Left lung (tissue), 10 donors: ENCODE results near the gene TUBB4A. TPM values are rescaled to one million over a fixed set of nuclear protein-coding genes. Genes with fewer than 3 reads are reported as not detected.
A peak's percentile ranks its signal among the peaks of the same experiment; 100 is the strongest.

ENCODE experiments used
- ATAC-seq: fragments of 200-7000 bp; cut with Tn5 transposase; one replicate; pipeline ENCODE4 v1.9.1; 2020; ENCODE audit warnings: moderate library complexity
- DNase-seq, 4 donors: peaks; one replicate each; pipeline ENCODE4 v3.0.0-alpha.2; 2013 to 2020
- H3K27ac ChIP-seq, 2 donors: fragments of 200-600 bp; sonication (generic) in 1 of 2; one replicate each; pipeline versions ENCODE4 v1.5.0 to v1.8.0; 2020 to 2021
- H3K27me3 ChIP-seq, 2 donors: fragments of 200-600 bp; sonication (generic) in 1 of 2; one replicate each; pipeline versions ENCODE4 v1.5.0 to v1.8.0; 2020 to 2021
- H3K36me3 ChIP-seq, 2 donors: fragments of 200-600 bp; sonication (generic) in 1 of 2; one replicate each; pipeline versions ENCODE4 v1.5.0 to v1.8.0; 2020 to 2021
- H3K4me1 ChIP-seq, 2 donors: fragments of 200-600 bp; one replicate each; pipeline ENCODE4 v1.8.0; 2021
- H3K4me3 ChIP-seq, 2 donors: fragments of 200-600 bp; sonication (generic) in 1 of 2; one replicate each; pipeline versions ENCODE4 v1.5.0 to v1.8.0; 2020 to 2021; ENCODE audit warnings: mild to moderate bottlenecking in 1 of 2
- H3K9me3 ChIP-seq, 2 donors: fragments of 200-600 bp; sonication (generic) in 1 of 2; one replicate each; pipeline versions ENCODE4 v1.5.0 to v1.8.0; 2020 to 2021
- intact Hi-C, 2 donors: fragments of 100-400 bp; cut with DNase I; formaldehyde crosslinking; loops; one replicate each; pipeline versions ENCODE4 v1.11.2 to v1.14.2; 2022
- polyA plus RNA-seq, 6 donors: library from polyadenylated mRNA; unstranded; fragments of 120-200 nt; gene quantifications; one replicate each; pipeline ENCODE4 v1.2.1, GENCODE V29; 2013; ENCODE audit not compliant: insufficient read length in 6 of 6
- total RNA-seq, 2 donors: library from RNA; stranded (reverse); fragmentation: NEBNext Ultra II Directional; extraction: Animal tissue kit (Norgen Biotek cat#: 25700); gene quantifications; one replicate each; pipeline ENCODE4 v1.2.1, GENCODE V29; 2021
- TF ChIP-seq, protein P1 (sequence below), 2 donors: fragments of 200-600 bp; sonication (generic) in 1 of 2; IDR thresholded peaks; one replicate each; pipeline versions ENCODE4 v1.5.0 to v1.8.0; 2021; ENCODE audit warnings: antibody characterized with exemption in 2 of 2
- donor health status: DM: no; HTN: yes; CAD: no.
- donor health status: DM: no; HTN: no; CAD: no.

TUBB4A gene
- total and polyA plus RNA-seq, 8 donors = 0.35 to 5.9 (median 4.3) TPM

GRCh38 chr19:6528544-6529121 lies 26.5 kb upstream of the TUBB4A start:
- Histone ChIP-seq H3K9me3 (no peaks in the 10 kb centered on the region), H3K27me3 (peaks cover 0 to 22% of the 10 kb centered on the region in 2 donors), H3K4me1 (peaks cover 4 to 41% of the 10 kb centered on the region in 2 donors), H3K36me3 (no peaks in the 10 kb centered on the region), H3K4me3 (no peak overlapping the region), H3K27ac (no peak overlapping the region)
- ATAC-seq (peak; percentile 15), DNase-seq (peak in 3 of 4 donors; percentile 65 to 80 (median 75))
- TF ChIP-seq, protein P1, sequence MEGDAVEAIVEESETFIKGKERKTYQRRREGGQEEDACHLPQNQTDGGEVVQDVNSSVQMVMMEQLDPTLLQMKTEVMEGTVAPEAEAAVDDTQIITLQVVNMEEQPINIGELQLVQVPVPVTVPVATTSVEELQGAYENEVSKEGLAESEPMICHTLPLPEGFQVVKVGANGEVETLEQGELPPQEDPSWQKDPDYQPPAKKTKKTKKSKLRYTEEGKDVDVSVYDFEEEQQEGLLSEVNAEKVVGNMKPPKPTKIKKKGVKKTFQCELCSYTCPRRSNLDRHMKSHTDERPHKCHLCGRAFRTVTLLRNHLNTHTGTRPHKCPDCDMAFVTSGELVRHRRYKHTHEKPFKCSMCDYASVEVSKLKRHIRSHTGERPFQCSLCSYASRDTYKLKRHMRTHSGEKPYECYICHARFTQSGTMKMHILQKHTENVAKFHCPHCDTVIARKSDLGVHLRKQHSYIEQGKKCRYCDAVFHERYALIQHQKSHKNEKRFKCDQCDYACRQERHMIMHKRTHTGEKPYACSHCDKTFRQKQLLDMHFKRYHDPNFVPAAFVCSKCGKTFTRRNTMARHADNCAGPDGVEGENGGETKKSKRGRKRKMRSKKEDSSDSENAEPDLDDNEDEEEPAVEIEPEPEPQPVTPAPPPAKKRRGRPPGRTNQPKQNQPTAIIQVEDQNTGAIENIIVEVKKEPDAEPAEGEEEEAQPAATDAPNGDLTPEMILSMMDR (IDR thresholded peaks at IDR 0.05) = no peak
- intact Hi-C loops = no loop called here

GRCh38 chr19:6527893-6528543 lies 25.9 kb upstream of the TUBB4A start:
- Histone ChIP-seq H3K4me3 (no peak overlapping the region), H3K27me3 (peaks cover 0 to 22% of the 10 kb centered on the region in 2 donors), H3K9me3 (no peaks in the 10 kb centered on the region), H3K27ac (no peak overlapping the region), H3K36me3 (no peaks in the 10 kb centered on the region), H3K4me1 (peaks cover 4 to 40% of the 10 kb centered on the region in 2 donors)
- ATAC-seq (no peak), DNase-seq (no peak)
- intact Hi-C loops = no loop called here
- TF ChIP-seq, protein P1 (IDR thresholded peaks at IDR 0.05) = no peak

DNA sequence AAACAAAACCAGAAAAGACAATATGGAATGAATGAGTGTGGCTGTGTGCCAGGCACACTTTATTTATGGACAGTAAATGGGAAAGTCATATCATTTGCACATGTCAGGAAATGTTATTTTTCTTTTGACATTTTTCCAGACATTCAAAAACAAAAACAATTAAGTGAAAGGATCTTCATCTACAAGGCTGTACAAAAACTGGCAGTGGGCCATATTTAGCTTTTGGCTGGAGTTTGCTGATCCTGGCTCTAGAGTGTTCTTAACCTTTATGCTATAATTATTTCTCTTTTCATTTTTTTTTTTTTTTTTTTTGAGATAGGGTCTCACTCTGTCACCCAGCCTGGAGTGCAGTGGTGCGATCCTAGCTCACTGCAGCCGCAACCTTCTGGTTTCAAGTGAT lies 22.2 kb upstream of the TUBB4A start:
- Histone ChIP-seq H3K27ac (no peak overlapping the region), H3K36me3 (no peaks in the 10 kb centered on the region), H3K4me3 (no peak overlapping the region), H3K27me3 (no peaks in the 10 kb centered on the region), H3K4me1 (peaks cover 0 to 9% of the 10 kb centered on the region in 2 donors), H3K9me3 (no peaks in the 10 kb centered on the region)
- DNase-seq (peak in 2 of 4 donors; percentile 45 to 77), ATAC-seq (no peak)
- intact Hi-C loops = no loop called here
- TF ChIP-seq, protein P1 (IDR thresholded peaks at IDR 0.05) = no peak

DNA sequence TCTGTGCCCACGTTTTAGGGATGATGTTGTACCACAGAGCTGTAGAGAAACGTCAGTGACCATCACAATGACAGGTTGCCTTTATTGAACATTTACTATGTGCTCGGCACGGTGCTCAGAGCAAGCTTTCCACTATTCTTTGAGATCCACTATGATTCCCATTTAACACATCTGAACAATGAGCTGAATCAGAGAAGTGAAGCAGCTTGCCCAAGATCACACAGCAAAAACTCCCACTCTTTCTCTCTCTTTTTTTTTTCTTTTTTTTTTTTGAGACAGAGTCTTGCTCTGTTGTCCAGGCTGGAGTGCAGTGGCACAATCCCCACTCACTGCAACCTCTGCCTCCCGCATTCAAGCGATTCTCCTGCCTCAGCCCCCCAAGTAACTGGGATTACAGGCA lies 20.6 kb upstream of the TUBB4A start:
- Histone ChIP-seq H3K4me3 (no peak overlapping the region), H3K27me3 (no peaks in the 10 kb centered on the region), H3K9me3 (no peaks in the 10 kb centered on the region), H3K4me1 (peaks cover 0 to 17% of the 10 kb centered on the region in 2 donors), H3K36me3 (no peaks in the 10 kb centered on the region), H3K27ac (no peak overlapping the region)
- intact Hi-C loops = no loop called here
- peak in 1 of 4 donors; percentile 5 for DNase-seq
- TF ChIP-seq, protein P1 (IDR thresholded peaks at IDR 0.05) = no peak
- no peak for ATAC-seq

DNA sequence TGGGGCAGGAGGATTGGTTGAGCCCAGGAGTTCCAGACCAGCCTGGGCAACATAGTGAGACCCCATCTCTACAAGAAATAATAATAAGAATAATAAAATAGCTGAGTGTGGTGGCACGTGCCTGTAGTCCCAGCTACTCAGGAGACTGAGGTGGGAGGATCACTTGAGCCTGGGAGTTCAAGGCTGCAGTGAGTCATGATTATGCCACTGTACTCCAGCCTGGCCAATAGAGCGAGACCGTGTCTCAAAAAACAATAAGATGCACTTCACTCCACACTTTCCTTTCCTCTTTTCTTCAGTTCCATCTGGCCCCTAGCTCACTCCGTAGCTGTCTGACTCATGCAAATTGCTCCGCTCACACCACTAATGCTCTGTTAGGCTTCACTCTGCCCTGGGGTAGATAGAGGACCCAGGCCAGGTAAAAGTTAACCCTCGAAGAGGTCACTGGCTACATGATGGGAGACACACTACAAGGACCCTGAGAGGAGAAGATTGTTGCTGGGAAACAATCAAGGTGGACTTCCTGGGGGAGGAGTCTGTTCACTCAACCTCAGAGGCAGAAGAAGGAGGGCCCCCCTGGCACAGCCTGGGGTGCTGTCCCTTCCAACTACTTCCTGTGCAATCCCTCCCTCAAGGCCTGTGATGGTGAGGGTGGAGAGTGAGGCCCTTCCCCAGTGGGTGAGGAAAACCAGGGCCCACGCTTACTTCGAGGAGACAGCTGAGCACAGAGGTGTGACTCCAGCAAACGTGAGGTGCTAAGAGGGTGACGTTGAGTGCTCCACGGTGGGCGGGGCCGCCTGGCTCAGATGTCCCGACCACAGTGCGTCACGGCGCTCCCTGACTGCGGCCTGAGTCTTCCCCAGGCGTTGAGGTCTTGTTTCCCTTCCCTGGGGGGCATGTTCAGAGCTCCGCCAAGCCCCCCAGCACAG lies 19.9 kb upstream of the TUBB4A start:
- H3K9me3 ChIP-seq = no peaks in the 10 kb centered on the region
- H3K4me1 ChIP-seq = peaks cover 0 to 22% of the 10 kb centered on the region in 2 donors
- intact Hi-C loops = no loop called here
- TF ChIP-seq, protein P1 (IDR thresholded peaks at IDR 0.05) = no peak
- H3K27me3 ChIP-seq = no peaks in the 10 kb centered on the region
- no peaks in the 10 kb centered on the region for H3K36me3 ChIP-seq
- no peak overlapping the region for H3K4me3 ChIP-seq
- ATAC-seq (peak; percentile 28), DNase-seq (no peak)
- H3K27ac ChIP-seq = no peak overlapping the region
